ENCODE data around the gene GZMM.
A peak's percentile ranks its signal among the peaks of the same experiment; 100 is the strongest.

The GZMM gene

GRCh38 chr19:567296-567900 lies 23.5 kb downstream of the GZMM start:
- no peak for DNase-seq

- DNase-seq, result no peak
Observed at GRCh38 chr19:570251-570686, 26.4 kb downstream of the GZMM start.

- DNase-seq, result peak in 1 of 2 donors; percentile 47
Observed at GRCh38 chr19:570937-571565, 27.2 kb downstream of the GZMM start.

GRCh38 chr19:571566-571974 lies 27.7 kb downstream of the GZMM start:
- no peak for DNase-seq

- peak; percentile 98 for DNase-seq
Observed at GRCh38 chr19:572140-572742, 28.4 kb downstream of the GZMM start, which contains the start of gene BSG. Gene BSG, plus strand, starts transcription at chr19:572596. Its CDS starts 39 bp downstream, at chr19:572635.

- DNase-seq, result no peak
Observed at GRCh38 chr19:572743-573518, 29.1 kb downstream of the GZMM start.

GRCh38 chr19:573519-573825 lies 29.6 kb downstream of the GZMM start:
- DNase-seq, result no peak

- DNase-seq, result no peak
Observed at GRCh38 chr19:574658-575526, 31.0 kb downstream of the GZMM start.

- DNase-seq, result no peak
Observed at GRCh38 chr19:575527-576506, 32.0 kb downstream of the GZMM start.

GRCh38 chr19:576768-577438 lies 33.0 kb downstream of the GZMM start:
- DNase-seq, result no peak

GRCh38 chr19:577439-578392 lies 33.9 kb downstream of the GZMM start:
- DNase-seq, result no peak

GRCh38 chr19:579111-579841 lies 35.4 kb downstream of the GZMM start:
- no peak for DNase-seq

GRCh38 chr19:579842-580155 lies 35.9 kb downstream of the GZMM start:
- DNase-seq, result no peak

- no peak for DNase-seq
Observed at GRCh38 chr19:580274-580835, 36.5 kb downstream of the GZMM start.

GRCh38 chr19:581399-582111 lies 37.7 kb downstream of the GZMM start:
- no peak for DNase-seq

GRCh38 chr19:582497-583197 lies 38.8 kb downstream of the GZMM start:
- DNase-seq, result no peak

- no peak for DNase-seq
Observed at GRCh38 chr19:583198-583967, 39.5 kb downstream of the GZMM start.
